Immature natural killer cell (primary cell): ENCODE data around the gene PFDN5. TPM values are rescaled to one million over a fixed set of nuclear protein-coding genes. Genes with fewer than 3 reads are reported as not detected.

ENCODE experiments used
- DNase-seq, 3 donors: peaks; one replicate each; pipeline ENCODE4 v3.0.0; 2022; ENCODE audit warnings: mixed read lengths in 1 of 3
- H3K27ac Mint-ChIP-seq, 6 donors: one replicate each; pipeline ENCODE4 v1.8.0; 2020; ENCODE audit warnings: mixed read lengths in 6 of 6, mild to moderate bottlenecking in 5 of 6, inconsistent platforms in 4 of 6, moderate library complexity in 3 of 6
- H3K27me3 Mint-ChIP-seq, 3 donors: one replicate each; pipeline ENCODE4 v1.8.0; 2020 to 2021; ENCODE audit warnings: low read depth in 3 of 3, mild to moderate bottlenecking in 3 of 3, mixed read lengths in 3 of 3, moderate library complexity in 3 of 3, inconsistent platforms in 1 of 3
- H3K36me3 Mint-ChIP-seq, 3 donors: one replicate each; pipeline ENCODE4 v1.8.0; 2020; ENCODE audit warnings: mixed read lengths in 3 of 3, inconsistent platforms in 2 of 3, mild to moderate bottlenecking in 2 of 3
- H3K4me1 Mint-ChIP-seq, 2 donors: one replicate each; pipeline ENCODE4 v1.8.0; 2020; ENCODE audit warnings: inconsistent platforms in 2 of 2, mild to moderate bottlenecking in 2 of 2, mixed read lengths in 2 of 2, moderate library complexity in 1 of 2
- H3K4me3 Mint-ChIP-seq, 5 donors: one replicate each; pipeline ENCODE4 v1.8.0; 2020; ENCODE audit warnings: mild to moderate bottlenecking in 5 of 5, mixed read lengths in 5 of 5, inconsistent platforms in 3 of 5, moderate library complexity in 3 of 5
- H3K9me3 Mint-ChIP-seq, 6 donors: one replicate each; pipeline ENCODE4 v1.8.0; 2020; ENCODE audit warnings: mild to moderate bottlenecking in 6 of 6, mixed read lengths in 6 of 6, inconsistent platforms in 4 of 6, moderate library complexity in 3 of 6
- polyA plus RNA-seq, 3 donors: library from polyadenylated mRNA; unstranded; fragments of 300-500 nt; fragmentation: Illumina TruSeq; gene quantifications; one replicate each; pipeline ENCODE4 v1.2.3, GENCODE V29; 2021

Gene PFDN5
- polyA plus RNA-seq, 3 donors from 2014 or later: 829 to 1,850 (median 845) TPM

GRCh38 chr12:53298164-53298563 is 2.8 kb downstream of the PFDN5 start:
- H3K4me3 Mint-ChIP-seq: peak overlapping the region; percentile 11 to 99 (median 64)
- H3K36me3 Mint-ChIP-seq: peaks cover 7 to 25% (median 8%) of the 10 kb centered on the region in 3 donors
- peaks cover 64 to 81% of the 10 kb centered on the region in 2 donors for H3K4me1 Mint-ChIP-seq
- DNase-seq: no peak
- H3K27me3 Mint-ChIP-seq: peaks cover 8 to 10% (median 10%) of the 10 kb centered on the region in 3 donors
- H3K9me3 Mint-ChIP-seq: no peaks in the 10 kb centered on the region
- H3K27ac Mint-ChIP-seq: peak overlapping the region; percentile 46 to 83 (median 64)

- Mint-ChIP-seq H3K27ac (peak overlapping the region; percentile 78 to 95 (median 94)), H3K9me3 (no peaks in the 10 kb centered on the region), H3K4me1 (peaks cover 66 to 82% of the 10 kb centered on the region in 2 donors), H3K27me3 (peaks cover 8 to 10% (median 10%) of the 10 kb centered on the region in 3 donors), H3K4me3 (peak overlapping the region; percentile 98 to 99 (median 99)), H3K36me3 (peaks cover 7 to 25% (median 8%) of the 10 kb centered on the region in 3 donors)
- DNase-seq: peak in 1 of 3 donors; percentile 31
Measured at GRCh38 chr12:53299101-53299453, 3.7 kb downstream of the PFDN5 start.

GRCh38 chr12:53299454-53300180 is 4.3 kb downstream of the PFDN5 start, which contains the start of gene MYG1:
Gene MYG1 (plus strand): TSS chr12:53299695. CDS start chr12:53299738, 43 bp downstream.
- DNase-seq: peak; percentile 81 to 85 (median 83)
- Mint-ChIP-seq H3K4me3 (peak within 1 kb of the TSS; percentile 98 to 99 (median 99)), H3K9me3 (no peaks in the 10 kb centered on the region), H3K27me3 (peaks cover 8 to 10% (median 10%) of the 10 kb centered on the region in 3 donors), H3K36me3 (peaks cover 7 to 25% (median 8%) of the 10 kb centered on the region in 3 donors), H3K27ac (peak within 1 kb of the TSS; percentile 78 to 95 (median 94)), H3K4me1 (peaks cover 65 to 82% of the 10 kb centered on the region in 2 donors)

- Mint-ChIP-seq H3K36me3 (peaks cover 7 to 25% (median 8%) of the 10 kb centered on the region in 3 donors), H3K4me3 (peak overlapping the region; percentile 98 to 99 (median 99)), H3K4me1 (peaks cover 60 to 77% of the 10 kb centered on the region in 2 donors), H3K27me3 (peaks cover 8 to 10% (median 10%) of the 10 kb centered on the region in 3 donors), H3K9me3 (no peaks in the 10 kb centered on the region), H3K27ac (peak overlapping the region; percentile 78 to 95 (median 94))
- no peak for DNase-seq
Measured at GRCh38 chr12:53300187-53300586, 4.8 kb downstream of the PFDN5 start.

- DNase-seq: no peak
- Mint-ChIP-seq H3K4me1 (peaks cover 36 to 52% of the 10 kb centered on the region in 2 donors), H3K4me3 (peak overlapping the region in 2 of 5 donors; percentile 8 to 57), H3K27ac (peak overlapping the region in 1 of 6 donors; percentile 63), H3K27me3 (peaks cover 8 to 10% (median 10%) of the 10 kb centered on the region in 3 donors), H3K9me3 (no peaks in the 10 kb centered on the region), H3K36me3 (peaks cover 18 to 39% (median 22%) of the 10 kb centered on the region in 3 donors)
Measured at GRCh38 chr12:53302903-53303302, 7.6 kb downstream of the PFDN5 start.

- no peak overlapping the region for H3K4me3 Mint-ChIP-seq
- no peaks in the 10 kb centered on the region for H3K9me3 Mint-ChIP-seq
- DNase-seq: no peak
- H3K27me3 Mint-ChIP-seq: no peaks in the 10 kb centered on the region
- no peak overlapping the region for H3K27ac Mint-ChIP-seq
- H3K4me1 Mint-ChIP-seq: peaks cover 7 to 14% of the 10 kb centered on the region in 2 donors
- H3K36me3 Mint-ChIP-seq: peaks cover 18 to 37% (median 26%) of the 10 kb centered on the region in 3 donors
Measured at GRCh38 chr12:53306826-53307225, 11.5 kb downstream of the PFDN5 start.

- H3K9me3 Mint-ChIP-seq: no peaks in the 10 kb centered on the region
- peaks cover 10 to 30% (median 18%) of the 10 kb centered on the region in 3 donors for H3K36me3 Mint-ChIP-seq
- peak overlapping the region in 1 of 6 donors; percentile 57 for H3K27ac Mint-ChIP-seq
- no peaks in the 10 kb centered on the region for H3K27me3 Mint-ChIP-seq
- H3K4me3 Mint-ChIP-seq: no peak overlapping the region
- DNase-seq: no peak
- H3K4me1 Mint-ChIP-seq: peaks cover 0 to 1% of the 10 kb centered on the region in 2 donors
Measured at GRCh38 chr12:53308276-53308675, 12.9 kb downstream of the PFDN5 start.

GRCh38 chr12:53313996-53314395 is 18.7 kb downstream of the PFDN5 start:
- DNase-seq: no peak
- H3K9me3 Mint-ChIP-seq: no peaks in the 10 kb centered on the region
- H3K27ac Mint-ChIP-seq: no peak overlapping the region
- peaks cover 0 to 2% (median 0%) of the 10 kb centered on the region in 3 donors for H3K27me3 Mint-ChIP-seq
- peaks cover 2 to 5% of the 10 kb centered on the region in 2 donors for H3K4me1 Mint-ChIP-seq
- H3K4me3 Mint-ChIP-seq: no peak overlapping the region
- H3K36me3 Mint-ChIP-seq: peaks cover 12 to 25% (median 13%) of the 10 kb centered on the region in 3 donors

GRCh38 chr12:53320352-53321195 is 25.2 kb downstream of the PFDN5 start:
- Mint-ChIP-seq H3K27me3 (peaks cover 3 to 8% (median 7%) of the 10 kb centered on the region in 3 donors), H3K36me3 (peaks cover 5 to 13% (median 11%) of the 10 kb centered on the region in 3 donors), H3K27ac (peak overlapping the region; percentile 93 to 98 (median 97)), H3K9me3 (no peaks in the 10 kb centered on the region), H3K4me3 (peak overlapping the region; percentile 98 to 99 (median 99)), H3K4me1 (peaks cover 36% of the 10 kb centered on the region in 2 donors)
- DNase-seq: peak in 1 of 3 donors; percentile 10

- H3K27ac Mint-ChIP-seq: peak overlapping the region; percentile 90 to 99 (median 98)
- peaks cover 31 to 41% of the 10 kb centered on the region in 2 donors for H3K4me1 Mint-ChIP-seq
- peak; percentile 55 to 60 (median 59) for DNase-seq
- H3K27me3 Mint-ChIP-seq: peaks cover 7 to 9% (median 7%) of the 10 kb centered on the region in 3 donors
- H3K9me3 Mint-ChIP-seq: no peaks in the 10 kb centered on the region
- peak overlapping the region; percentile 85 to 96 (median 95) for H3K4me3 Mint-ChIP-seq
- H3K36me3 Mint-ChIP-seq: peaks cover 0 to 3% (median 2%) of the 10 kb centered on the region in 3 donors
Measured at GRCh38 chr12:53324113-53324778, 28.9 kb downstream of the PFDN5 start.

- Mint-ChIP-seq H3K4me1 (peaks cover 31 to 41% of the 10 kb centered on the region in 2 donors), H3K9me3 (no peaks in the 10 kb centered on the region), H3K4me3 (peak overlapping the region; percentile 85 to 96 (median 95)), H3K27ac (peak overlapping the region; percentile 90 to 99 (median 98)), H3K36me3 (peaks cover 0 to 3% (median 3%) of the 10 kb centered on the region in 3 donors), H3K27me3 (peaks cover 7 to 8% (median 7%) of the 10 kb centered on the region in 3 donors)
- DNase-seq: peak; percentile 83 to 86 (median 84)
Measured at GRCh38 chr12:53324779-53325510, 29.6 kb downstream of the PFDN5 start.

- peak overlapping the region in 1 of 6 donors; percentile 70 for H3K27ac Mint-ChIP-seq
- peaks cover 0 to 3% (median 3%) of the 10 kb centered on the region in 3 donors for H3K36me3 Mint-ChIP-seq
- DNase-seq: peak; percentile 15 to 21 (median 19)
- peaks cover 7 to 8% (median 8%) of the 10 kb centered on the region in 3 donors for H3K27me3 Mint-ChIP-seq
- H3K4me1 Mint-ChIP-seq: peaks cover 29 to 39% of the 10 kb centered on the region in 2 donors
- peak overlapping the region; percentile 59 to 95 (median 84) for H3K4me3 Mint-ChIP-seq
- no peaks in the 10 kb centered on the region for H3K9me3 Mint-ChIP-seq
Measured at GRCh38 chr12:53325511-53326061, 30.2 kb downstream of the PFDN5 start.
